ENCODE data around the gene ERFL.

ERFL gene

DNA sequence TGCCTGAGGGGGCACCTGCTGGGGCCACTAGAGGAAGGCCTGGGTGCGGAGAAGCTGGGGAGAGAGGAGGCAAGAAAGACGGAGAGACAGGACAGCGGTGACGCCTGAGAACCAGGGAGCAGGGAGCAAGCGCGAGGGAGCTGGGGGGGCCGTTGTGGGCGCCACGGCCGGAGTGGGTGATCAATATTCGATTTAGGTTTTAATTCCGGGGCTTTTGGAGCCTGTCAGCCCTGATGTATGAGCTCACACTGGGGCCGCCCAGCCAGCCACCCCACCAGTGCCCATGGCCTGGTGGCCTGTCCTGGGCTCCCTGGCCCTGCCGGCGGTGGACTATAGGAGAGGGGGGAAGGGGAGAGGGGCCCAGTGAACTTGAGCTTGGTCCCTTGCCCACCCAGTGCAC is 8.7 kb upstream of the ERFL start:
- H3K36me3 ChIP-seq (ENCODE audit: insufficient read depth) = no peaks in the 10 kb centered on the region
- peaks cover 6% of the 10 kb centered on the region for H3K4me1 ChIP-seq (ENCODE audit: low read depth, poor library complexity, severe bottlenecking)
- H3K4me2 ChIP-seq = no peak overlapping the region
- H4K20me1 ChIP-seq (ENCODE audit: insufficient read depth) = no peaks in the 10 kb centered on the region
- H3K79me2 ChIP-seq (ENCODE audit: insufficient read depth, low read depth) = no peaks in the 10 kb centered on the region
- H3K27ac ChIP-seq = no peak overlapping the region
- no peak overlapping the region for H3K9ac ChIP-seq
- H2AFZ ChIP-seq (ENCODE audit: low read depth) = no peak overlapping the region
- peaks cover 59% of the 10 kb centered on the region for H3K27me3 ChIP-seq (ENCODE audit: insufficient read depth, low read depth)
- TF ChIP-seq, protein P1, sequence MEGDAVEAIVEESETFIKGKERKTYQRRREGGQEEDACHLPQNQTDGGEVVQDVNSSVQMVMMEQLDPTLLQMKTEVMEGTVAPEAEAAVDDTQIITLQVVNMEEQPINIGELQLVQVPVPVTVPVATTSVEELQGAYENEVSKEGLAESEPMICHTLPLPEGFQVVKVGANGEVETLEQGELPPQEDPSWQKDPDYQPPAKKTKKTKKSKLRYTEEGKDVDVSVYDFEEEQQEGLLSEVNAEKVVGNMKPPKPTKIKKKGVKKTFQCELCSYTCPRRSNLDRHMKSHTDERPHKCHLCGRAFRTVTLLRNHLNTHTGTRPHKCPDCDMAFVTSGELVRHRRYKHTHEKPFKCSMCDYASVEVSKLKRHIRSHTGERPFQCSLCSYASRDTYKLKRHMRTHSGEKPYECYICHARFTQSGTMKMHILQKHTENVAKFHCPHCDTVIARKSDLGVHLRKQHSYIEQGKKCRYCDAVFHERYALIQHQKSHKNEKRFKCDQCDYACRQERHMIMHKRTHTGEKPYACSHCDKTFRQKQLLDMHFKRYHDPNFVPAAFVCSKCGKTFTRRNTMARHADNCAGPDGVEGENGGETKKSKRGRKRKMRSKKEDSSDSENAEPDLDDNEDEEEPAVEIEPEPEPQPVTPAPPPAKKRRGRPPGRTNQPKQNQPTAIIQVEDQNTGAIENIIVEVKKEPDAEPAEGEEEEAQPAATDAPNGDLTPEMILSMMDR (conservative IDR thresholded peaks at IDR 0.05; ENCODE audit: low read depth, low read length) = no peak
- no peak overlapping the region for H3K4me3 ChIP-seq (IDR thresholded peaks at IDR 0.05; ENCODE audit: insufficient read depth, low read depth, low read length)

DNA sequence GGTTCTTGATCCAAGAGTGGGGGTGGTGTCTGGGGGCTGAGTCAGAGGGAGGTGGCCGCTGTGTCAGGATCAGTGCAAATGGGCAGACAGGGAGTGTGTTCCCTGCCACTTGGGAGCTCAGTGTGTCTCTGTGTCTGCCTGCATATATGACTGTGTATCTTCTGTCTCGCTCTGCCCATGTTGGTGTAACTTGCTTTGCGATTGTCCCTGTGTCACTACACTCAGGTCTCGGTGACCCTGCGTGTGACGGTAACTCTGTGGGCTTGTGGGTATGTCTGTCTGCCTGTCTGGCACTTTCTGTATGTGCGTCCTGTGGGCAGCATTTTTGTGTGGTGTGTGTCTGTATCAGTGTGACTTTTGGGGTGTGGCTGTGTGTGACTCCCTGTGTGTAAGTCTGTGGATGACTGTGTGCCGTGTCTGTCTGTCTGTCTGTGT is 8.2 kb upstream of the ERFL start:
- Histone ChIP-seq H3K36me3 (ENCODE audit: insufficient read depth) (no peaks in the 10 kb centered on the region), H3K4me1 (ENCODE audit: low read depth, poor library complexity, severe bottlenecking) (peaks cover 6% of the 10 kb centered on the region), H3K27me3 (ENCODE audit: insufficient read depth, low read depth) (peaks cover 64% of the 10 kb centered on the region), H2AFZ (ENCODE audit: low read depth) (no peak overlapping the region), H3K4me3 (IDR thresholded peaks at IDR 0.05; ENCODE audit: insufficient read depth, low read depth, low read length) (no peak overlapping the region), H4K20me1 (ENCODE audit: insufficient read depth) (no peaks in the 10 kb centered on the region), H3K4me2 (no peak overlapping the region), H3K27ac (no peak overlapping the region), H3K79me2 (ENCODE audit: insufficient read depth, low read depth) (no peaks in the 10 kb centered on the region), H3K9ac (no peak overlapping the region)
- TF ChIP-seq, protein P1 (conservative IDR thresholded peaks at IDR 0.05; ENCODE audit: low read depth, low read length) = no peak

GRCh38 chr19:41935760-41936415 is 7.6 kb upstream of the ERFL start:
- Histone ChIP-seq H3K9ac (no peak overlapping the region), H2AFZ (ENCODE audit: low read depth) (no peak overlapping the region), H3K4me2 (no peak overlapping the region), H3K79me2 (ENCODE audit: insufficient read depth, low read depth) (no peaks in the 10 kb centered on the region), H3K4me3 (IDR thresholded peaks at IDR 0.05; ENCODE audit: insufficient read depth, low read depth, low read length) (no peak overlapping the region), H3K27ac (no peak overlapping the region), H3K36me3 (ENCODE audit: insufficient read depth) (no peaks in the 10 kb centered on the region), H3K4me1 (ENCODE audit: low read depth, poor library complexity, severe bottlenecking) (peaks cover 6% of the 10 kb centered on the region), H3K27me3 (ENCODE audit: insufficient read depth, low read depth) (peaks cover 70% of the 10 kb centered on the region), H4K20me1 (ENCODE audit: insufficient read depth) (no peaks in the 10 kb centered on the region)
- TF ChIP-seq, protein P1 (conservative IDR thresholded peaks at IDR 0.05; ENCODE audit: low read depth, low read length) = no peak

- Histone ChIP-seq H3K4me3 (IDR thresholded peaks at IDR 0.05; ENCODE audit: insufficient read depth, low read depth, low read length) (no peak overlapping the region), H3K9ac (no peak overlapping the region), H2AFZ (ENCODE audit: low read depth) (no peak overlapping the region), H3K79me2 (ENCODE audit: insufficient read depth, low read depth) (no peaks in the 10 kb centered on the region), H3K27ac (no peak overlapping the region), H3K4me1 (ENCODE audit: low read depth, poor library complexity, severe bottlenecking) (peaks cover 6% of the 10 kb centered on the region), H3K36me3 (ENCODE audit: insufficient read depth) (no peaks in the 10 kb centered on the region), H3K27me3 (ENCODE audit: insufficient read depth, low read depth) (peaks cover 76% of the 10 kb centered on the region), H3K4me2 (no peak overlapping the region), H4K20me1 (ENCODE audit: insufficient read depth) (no peaks in the 10 kb centered on the region)
- TF ChIP-seq, protein P1 (conservative IDR thresholded peaks at IDR 0.05; ENCODE audit: low read depth, low read length) = peak; percentile 98
These were observed 6.7 kb upstream of the ERFL start for GRCh38 chr19:41934849-41935374.

Measured in KMS-11 (cell line).